ENCODE results near the gene SSBP3.
"Not testable (repeated sequence)": the region's sequence is repeated elsewhere in the genome, so short reads cannot be mapped to it uniquely, and the experiment has no call there.

SSBP3 gene

DNA sequence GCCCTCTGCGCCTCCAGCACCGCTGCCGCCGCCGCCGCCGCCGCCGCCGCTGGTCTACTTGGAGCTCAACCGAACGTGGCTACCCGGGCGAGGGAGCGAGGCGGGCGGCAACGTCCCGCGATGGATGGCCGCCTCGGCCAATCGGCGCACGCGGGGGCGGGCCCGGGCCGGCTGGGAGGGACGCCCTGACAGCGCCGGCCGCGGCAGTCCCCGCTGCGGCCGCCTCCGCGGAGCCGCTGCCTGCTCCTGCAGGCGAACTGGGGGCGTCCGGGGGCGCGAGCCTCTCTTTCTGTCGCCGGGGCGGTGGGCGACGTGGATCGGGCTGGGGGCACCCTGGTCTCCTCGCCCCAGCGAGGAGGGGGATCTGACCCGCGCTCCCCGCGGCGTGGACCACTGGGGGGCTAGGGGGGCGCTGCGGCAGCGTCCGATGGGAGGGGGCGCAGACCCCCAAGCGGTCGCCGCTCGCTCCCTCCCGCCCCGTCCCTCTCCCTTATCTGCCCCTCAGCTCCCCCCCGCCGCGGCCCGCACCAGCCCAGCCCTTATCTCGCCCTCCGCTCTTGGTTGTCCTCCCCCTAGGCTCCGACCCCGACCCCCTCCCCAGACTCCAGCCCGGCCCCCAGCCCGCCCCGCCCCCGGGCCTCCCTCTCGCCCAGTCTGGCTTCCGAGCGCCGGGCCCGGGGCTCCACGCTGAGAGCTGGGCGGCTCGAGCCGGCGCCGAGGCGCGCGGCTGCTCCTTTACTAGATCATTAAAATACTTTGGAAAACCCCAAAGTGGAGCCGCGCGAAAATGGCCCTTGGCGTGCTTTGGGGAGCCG is at the start of gene SSBP3:
Gene SSBP3, minus strand, starts transcription at position 56 of the 815 bp plus-strand sequence.
- peak; percentile 88 for DNase-seq (ENCODE audit: low read depth)

DNA sequence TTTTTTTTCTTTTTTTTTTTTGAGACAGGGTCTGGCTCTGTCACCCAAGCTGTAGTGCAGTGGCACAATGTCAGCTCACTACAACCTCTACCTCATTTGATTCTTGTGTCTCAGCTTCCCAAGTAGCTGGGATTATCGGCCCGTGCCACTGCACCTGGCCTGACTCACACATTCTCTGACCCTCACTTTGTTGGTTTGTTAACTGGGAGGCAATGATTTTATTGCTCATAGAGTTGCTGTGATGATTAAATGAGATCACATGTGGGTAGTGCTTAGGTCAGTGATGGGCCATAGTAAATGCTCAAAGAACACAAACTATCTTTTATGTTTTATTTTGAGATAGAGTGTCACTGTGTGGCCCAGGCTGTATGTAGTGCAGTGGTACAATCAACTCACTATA is 47.3 kb upstream of the SSBP3 start:
- no peak for DNase-seq (ENCODE audit: low read depth)

DNA sequence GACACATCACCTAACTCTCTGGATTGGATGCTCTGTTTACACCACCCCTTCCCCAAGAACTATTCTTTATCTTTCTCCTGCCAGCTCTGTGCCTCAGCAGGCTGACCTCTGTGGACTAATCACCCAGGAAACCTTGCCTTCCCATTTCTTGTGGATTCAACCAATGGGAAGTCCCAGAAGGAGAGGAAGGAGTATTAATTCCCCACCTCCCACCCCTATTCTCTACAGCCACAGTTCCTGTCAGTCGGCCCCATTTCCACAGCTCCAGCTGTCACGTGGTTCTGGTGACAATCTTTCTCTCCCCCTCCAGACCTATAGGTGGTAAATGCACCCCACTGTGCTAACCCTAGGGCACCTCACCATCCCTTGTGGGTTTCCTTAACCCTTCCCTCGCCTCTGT is 46.8 kb upstream of the SSBP3 start:
- DNase-seq (ENCODE audit: low read depth), result no peak

DNA sequence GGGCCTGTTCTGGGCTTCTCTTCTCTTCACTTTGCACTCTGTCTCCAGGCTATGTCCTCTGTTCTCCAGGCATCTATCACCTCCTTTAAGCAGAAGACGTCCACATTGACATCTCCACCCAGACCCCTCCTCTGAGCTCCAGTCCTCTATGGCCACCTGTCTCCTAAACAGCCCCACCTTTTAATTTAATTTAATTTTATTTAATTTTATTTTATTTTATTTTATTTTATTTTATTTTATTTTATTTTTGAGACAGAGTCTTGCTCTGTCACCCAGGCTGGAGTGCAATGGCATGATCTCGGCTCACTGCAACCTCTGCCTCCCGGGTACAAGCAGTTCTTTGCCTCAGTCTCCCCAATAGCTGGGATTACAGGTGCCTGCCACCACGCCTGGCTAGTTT is 43.2 kb upstream of the SSBP3 start:
- not testable (repeated sequence) for DNase-seq (ENCODE audit: low read depth)

DNA sequence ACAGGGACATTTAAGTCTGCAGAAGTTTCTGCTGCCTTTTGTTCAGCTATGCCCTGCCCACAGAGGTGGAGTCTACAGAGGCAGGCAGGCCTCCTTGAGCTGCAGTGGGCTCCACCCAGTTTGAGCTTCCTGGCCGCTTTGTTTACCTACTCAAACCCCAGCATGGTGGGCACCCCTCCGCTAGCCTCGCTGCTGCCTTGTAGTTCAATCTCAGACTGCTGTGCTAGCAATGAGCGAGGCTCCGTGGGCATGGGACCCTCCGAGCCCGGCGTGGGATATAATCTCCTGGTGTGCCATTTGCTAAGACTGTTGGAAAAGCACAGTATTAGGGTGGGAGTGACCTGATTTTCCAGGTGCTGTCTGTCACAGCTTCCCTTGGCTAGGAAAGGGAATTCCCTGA is 42.6 kb upstream of the SSBP3 start:
- DNase-seq (ENCODE audit: low read depth), result not testable (repeated sequence)

DNA sequence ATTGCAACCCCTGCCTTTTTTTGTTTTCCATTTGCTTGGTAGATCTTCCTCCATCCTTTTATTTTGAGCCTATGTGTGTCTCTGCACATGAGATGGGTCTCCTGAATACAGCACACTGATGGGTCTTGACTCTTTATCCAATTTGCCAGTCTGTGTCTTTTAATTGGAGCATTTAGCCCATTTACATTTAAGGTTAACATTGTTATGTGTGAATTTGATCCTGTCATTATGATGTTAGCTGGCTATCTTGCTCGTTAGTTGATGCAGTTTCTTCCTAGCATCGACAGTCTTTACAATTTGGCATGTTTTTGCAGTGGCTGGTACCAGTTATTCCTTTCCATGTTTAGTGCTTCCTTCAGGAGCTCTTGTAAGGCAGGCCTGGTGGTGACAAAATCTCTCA is 40.9 kb upstream of the SSBP3 start:
- not testable (repeated sequence) for DNase-seq (ENCODE audit: low read depth)

DNA sequence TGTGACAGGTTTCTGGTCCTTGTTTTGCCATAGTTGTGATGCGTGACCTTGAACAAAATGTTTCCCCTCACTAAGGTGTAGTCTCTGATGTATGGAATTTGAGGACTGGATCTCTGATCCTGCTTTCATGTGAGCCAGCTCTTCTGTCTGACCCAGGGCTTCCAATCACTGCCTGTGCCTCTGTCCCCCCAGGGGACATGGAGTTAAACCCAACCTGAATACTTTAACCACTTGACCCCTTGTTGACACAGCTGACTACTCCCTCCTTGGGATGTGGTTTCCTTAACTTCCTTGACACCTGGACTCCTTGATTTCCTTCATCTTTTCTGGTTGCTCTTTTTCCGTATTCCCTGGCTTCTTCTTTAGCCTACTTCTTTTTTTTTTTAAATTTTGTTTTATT is 36.0 kb upstream of the SSBP3 start:
- no peak for DNase-seq (ENCODE audit: low read depth)

DNA sequence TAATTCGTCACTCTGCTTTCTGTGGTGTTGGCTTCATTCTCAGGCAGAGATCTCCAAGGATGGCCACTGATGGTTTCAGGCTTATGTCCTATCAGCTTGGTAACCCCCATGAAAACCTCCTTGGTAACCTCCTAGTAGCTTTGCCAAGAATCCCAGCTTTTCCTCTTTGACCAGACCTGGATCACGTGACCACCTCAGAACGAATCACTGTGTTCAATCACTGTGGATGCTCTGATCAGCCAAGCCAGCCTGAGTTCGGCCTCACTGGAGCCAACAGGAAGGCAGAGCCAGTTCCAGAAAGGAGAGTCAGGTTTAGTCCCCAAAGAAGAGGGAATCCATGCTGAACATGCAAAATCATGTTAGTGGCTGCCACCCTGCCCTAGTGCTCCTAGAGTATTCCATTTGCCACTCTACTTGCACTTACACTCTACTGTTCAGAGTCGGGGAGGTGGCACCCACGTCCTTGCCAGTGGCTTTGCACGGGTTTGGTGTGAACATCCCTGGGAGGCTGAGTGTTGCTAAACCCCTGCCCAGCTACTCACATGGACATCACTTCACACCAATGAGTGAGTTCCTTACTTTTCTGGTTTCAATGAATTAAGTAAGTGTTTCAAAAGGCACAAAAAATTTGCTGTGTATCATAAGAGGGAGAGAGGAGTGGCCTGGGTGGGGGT is 33.5 kb upstream of the SSBP3 start:
- no peak for DNase-seq (ENCODE audit: low read depth)

DNA sequence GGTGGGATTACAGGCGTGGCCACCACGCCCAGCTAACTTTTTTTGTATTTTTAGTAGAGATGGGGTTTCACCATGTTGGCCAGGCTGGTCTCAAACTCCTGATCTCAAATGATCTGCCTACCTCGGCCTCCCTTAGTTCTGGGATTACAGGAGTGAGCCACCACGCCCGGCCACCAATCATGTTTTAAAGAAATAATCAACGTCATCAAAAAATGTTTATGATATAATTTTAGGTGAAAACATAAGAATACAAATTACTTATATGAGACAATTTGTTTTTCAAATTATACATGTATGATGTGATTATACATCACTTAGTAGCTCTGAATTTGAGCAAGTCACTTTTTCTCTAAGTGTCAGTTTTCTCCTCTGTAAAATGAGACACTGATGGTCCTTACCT is 31.6 kb upstream of the SSBP3 start:
- no peak for DNase-seq (ENCODE audit: low read depth)

DNA sequence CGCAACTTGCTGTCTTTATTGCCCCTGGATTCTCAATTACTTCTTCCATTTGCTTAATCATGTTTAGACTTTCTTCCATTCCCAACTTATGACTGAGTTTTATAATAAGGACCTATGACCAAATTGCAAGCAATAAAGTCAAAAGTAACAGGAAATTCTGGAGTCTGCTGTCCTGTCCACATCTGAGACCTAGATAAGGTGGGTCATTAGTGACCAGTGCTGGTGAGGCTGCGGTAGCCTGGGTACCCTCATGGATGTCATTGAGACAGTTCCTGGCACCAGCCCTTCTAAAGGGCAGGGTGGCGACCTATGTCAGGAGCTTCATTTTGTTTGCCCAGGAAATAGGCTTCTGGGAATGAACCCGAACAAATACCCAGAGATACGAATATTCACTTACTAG is 30.6 kb upstream of the SSBP3 start:
- no peak for DNase-seq (ENCODE audit: low read depth)

DNA sequence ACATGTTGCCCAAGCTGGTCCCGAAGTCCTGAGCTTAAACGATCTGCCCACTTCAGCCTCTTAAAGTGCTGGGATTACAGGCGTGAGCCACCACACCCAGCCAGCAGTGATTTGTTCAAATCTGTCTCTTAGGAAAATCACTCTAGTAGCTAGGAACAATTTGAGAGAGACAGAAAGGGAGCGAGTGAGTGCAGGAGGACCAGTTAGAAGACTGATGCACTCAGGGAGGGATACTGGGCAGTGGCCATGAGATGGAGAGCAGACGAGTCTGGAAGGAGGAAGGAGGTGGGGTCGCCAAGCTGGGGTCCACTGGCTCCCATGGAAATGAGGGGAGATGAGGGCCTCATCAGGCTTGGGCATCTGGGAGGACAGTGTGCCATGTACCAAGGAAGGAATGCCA is 23.6 kb upstream of the SSBP3 start:
- DNase-seq (ENCODE audit: low read depth), result no peak

DNA sequence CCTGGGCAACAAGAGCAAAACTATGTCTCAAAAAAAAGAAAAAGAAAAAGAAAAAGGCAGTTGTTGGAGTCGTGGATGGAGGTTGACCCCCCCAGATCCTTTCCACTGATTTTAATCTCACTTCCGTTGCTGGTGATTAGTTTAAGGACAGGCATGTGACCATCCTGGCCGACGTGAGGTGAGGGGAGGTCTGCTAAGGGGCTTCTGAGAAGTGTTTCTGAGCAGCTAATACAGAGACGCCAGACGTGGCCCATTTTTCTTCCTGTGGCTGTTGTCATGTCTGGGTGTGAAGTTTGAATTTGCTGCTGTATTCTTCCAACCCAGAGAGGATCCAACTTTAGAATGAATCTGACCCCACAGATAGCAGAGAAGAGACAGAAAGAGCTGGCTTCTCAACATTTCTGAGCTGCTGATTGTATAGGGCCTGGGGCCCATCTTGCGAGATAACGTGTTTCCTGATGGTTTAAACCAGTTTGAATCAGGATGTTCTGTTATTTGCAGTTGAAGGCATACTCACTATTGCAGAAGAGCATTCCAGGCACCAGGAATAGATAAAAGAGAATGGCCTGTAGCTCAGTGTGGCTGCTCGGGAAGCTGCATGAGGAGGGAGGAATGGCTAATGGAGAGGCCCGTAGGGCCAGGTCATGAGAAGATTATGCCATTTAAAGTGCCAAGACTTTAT is 22.8 kb upstream of the SSBP3 start:
- no peak for DNase-seq (ENCODE audit: low read depth)

DNA sequence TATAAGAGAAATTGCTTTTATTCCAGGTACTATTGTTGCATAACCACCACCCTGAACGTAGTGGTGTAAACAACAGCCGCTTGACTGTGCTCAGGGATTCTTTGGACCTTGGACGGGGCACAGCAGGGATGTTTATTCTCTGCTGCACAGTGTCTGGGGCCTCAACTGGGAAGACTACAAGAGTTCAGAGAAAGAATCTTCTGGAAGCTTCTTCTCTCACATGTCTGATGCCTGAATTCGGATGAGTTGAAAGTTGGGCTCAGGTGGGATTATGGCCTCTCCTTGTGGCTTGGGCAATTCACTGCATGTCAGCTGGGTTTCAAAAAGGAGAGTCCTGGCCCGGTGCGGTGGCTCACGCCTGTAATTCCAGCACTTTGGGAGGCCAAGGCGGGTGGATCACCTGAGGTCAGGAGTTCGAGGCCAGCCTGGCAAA is 19.0 kb upstream of the SSBP3 start:
- DNase-seq (ENCODE audit: low read depth), result no peak

DNA sequence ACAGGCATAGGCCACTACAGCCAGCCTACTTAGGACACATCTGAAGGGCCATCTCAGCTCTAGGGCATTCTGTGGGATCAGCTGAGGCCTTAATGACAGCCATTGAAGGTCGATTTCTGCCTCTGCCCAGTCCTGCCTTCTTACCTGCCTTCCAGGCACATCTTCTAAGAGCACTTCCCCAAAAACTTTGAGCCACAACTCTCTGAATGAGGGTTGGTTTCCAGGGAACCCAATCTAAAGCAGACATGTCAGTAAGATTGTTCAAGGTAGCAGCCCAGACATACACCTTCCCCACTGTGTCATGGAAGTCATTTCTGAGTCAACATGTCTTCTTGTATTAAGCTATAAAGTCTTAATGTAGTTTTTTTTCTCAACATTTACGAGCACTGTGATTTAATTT is 18.2 kb upstream of the SSBP3 start:
- no peak for DNase-seq (ENCODE audit: low read depth)

DNA sequence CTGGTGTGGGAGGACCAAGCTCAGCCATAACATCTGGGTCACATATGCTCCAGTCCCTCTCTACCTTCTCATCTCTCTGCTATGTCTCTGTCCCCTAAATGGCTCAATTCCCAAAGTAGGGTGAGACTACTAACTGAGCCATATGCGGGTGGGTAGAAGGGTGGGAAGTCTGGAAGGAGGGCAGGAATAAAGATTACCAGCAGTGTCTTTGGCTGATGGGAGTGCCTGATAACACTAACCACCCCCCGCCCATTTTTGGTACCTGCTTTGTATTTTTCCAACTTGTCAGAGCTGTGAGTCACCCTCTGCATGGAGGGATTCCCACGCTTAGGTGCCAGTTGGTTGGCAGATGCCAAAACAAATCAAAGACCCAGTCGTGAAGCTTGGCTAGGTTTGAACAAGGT is 14.9 kb upstream of the SSBP3 start:
- DNase-seq (ENCODE audit: low read depth), result no peak

DNA sequence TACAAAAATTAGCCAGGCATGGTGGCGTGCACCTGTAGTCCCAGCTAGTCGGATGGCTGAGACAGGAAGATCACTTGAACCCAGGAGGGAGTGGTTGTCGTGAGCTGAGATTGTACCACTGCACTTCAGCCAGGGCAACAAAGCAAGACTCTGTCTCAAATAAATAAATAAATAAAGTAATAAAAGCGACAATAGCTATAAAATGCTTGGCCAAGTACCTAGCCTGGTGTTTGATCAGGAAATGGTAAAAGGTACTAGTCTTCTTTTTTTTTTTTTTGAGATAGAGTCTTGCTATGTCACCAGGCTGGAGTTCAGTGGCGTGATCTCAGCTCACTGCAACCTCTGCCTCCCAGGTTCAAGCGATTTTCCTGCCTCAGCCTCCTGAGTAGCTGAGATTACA is 12.4 kb upstream of the SSBP3 start:
- not testable (repeated sequence) for DNase-seq (ENCODE audit: low read depth)

DNA sequence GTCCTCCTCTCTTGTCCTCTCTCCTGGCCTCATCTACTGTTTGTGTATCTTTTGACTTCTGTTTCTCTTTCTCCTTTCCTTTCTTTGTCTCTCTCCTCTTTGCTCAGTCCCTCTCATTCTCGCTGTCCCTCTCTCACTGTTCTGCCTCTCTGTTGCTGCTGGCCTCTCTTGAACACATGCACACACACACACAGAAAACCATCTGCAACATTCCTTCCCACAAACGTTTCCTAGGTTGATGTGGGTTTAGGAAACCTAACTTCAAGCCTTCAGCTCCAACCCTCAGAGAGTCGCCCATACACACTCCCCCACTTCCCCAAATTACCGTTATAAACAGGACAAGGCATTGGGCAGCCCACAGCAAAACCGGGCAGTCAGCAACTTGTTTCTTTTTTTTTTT is 10.9 kb upstream of the SSBP3 start:
- DNase-seq (ENCODE audit: low read depth), result no peak

DNA sequence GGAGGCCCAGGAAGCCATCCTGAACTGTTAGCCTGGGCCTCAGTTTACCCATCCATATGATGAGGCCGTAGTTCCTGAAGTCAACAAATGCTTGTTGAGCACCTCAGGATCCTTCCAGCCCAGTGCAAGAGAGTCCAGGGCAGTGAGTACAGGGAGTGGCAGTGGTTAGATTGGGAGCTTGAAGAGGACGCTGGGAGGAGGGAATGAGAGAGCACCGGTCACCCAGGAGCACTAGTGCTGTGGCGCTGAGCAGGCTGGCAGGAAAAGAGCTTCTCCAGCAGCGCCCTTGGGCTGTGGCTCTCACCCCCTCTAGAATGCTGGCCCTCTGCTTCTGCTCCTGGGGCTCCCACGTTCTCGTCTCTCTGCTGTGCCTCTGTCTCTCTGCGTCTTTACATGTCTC is 10.2 kb upstream of the SSBP3 start:
- no peak for DNase-seq (ENCODE audit: low read depth)

DNA sequence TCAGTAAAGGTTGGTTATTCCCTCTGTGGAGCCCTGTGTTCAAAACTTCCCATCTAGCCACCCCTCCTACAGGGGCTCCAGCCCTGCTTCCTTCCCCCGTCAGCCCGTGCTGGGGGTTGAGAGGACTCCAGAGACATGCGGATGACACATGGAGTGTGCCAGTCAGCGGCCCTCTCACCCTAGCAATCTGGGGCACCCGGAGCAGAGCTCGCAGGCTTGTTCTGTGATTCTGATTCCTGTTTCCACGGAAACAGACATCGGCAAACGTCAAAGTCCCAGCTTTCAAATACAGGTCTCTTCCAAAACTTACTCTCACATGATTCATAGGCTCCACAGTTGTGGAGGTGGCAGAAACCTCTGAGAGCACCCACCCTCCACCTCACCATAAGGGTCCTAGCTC is 9.8 kb upstream of the SSBP3 start:
- DNase-seq (ENCODE audit: low read depth), result no peak

DNA sequence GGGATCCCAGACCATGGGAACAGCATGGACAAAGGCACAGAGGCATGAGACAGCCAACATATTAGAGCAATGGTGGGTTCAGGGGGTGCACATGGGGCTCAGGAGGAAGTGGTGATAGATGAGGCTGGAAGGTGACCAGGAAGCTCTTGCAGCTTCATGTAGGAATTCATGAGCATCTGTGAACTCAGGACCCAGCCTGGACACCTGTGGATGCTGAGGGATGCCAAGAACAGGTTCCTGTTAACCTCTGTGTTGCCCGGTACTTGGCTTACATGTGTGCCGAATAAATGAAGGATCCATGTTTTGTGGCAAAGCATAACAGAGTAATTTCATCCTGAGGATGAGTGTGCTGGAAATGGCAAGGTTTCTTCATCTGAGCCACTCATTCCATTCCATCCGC is 9.3 kb upstream of the SSBP3 start:
- no peak for DNase-seq (ENCODE audit: low read depth)

DNA sequence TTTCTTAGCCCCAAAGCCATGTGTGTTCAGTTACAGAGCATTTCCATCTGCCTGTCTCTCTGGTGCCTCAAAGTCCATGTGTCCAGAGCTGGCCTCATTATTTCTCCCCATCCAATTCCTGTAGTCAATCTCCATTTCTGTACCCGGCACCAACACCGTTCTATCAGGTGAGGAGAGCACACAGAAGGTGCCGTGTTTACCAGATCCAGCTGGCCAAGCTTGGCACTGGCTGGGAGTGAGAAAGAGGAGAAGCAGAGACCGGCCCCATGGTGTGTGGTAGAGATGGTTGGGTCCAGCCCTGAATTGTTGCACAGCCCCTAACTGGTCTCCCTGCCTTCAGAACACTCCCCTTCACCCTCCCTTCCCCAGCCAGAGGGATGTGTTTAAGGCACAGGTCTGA is 7.5 kb upstream of the SSBP3 start:
- DNase-seq (ENCODE audit: low read depth), result no peak

DNA sequence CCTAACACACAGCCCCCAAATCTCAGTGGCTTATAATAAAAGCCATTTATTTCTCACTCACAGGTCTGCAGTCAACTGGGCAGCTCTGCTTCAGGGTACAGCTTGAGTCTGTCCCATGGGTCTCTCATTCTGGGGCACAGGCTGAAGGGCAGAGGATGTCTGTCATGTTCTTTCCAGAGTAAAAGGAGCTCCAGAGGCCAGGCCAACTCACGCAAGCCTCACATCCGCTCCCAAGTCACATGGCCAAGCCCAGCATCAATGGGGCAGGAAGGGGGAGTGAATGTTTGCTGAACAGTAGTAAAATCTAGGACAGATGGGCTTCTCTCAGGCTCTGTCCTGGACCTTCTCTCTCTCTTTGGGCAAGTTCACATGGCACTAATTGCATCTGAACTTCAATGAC is 7.1 kb upstream of the SSBP3 start:
- DNase-seq (ENCODE audit: low read depth), result peak; percentile 48

DNA sequence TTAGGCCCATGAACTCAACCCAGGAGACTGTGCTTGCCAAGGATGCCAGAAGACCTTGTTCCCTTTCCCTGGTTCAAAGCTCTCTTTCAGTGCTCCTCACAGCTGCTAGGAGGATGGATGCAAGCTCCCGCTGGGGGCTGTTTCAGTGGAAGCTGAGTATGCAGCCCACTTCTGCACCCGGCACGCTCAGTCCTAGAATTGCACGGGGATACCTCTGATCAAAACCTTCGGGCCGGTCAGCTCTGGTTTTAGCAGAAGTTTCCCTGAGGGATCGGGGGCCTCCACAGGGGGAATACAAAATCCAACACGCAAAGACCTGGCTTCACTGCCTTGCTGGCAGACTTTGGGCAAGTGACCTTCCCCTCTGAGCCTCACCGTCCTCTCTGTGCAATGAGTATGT is 4.2 kb upstream of the SSBP3 start:
- DNase-seq (ENCODE audit: low read depth), result no peak
